HG03565 (cell line): ENCODE results near the gene RNF121.

Source experiments
- ATAC-seq: cut with Tn5 transposase; IDR thresholded peaks from one replicate; pipeline ENCODE4 v1.9.1; 2021; ENCODE audit warnings: mild to moderate bottlenecking, moderate library complexity; ENCODE audit not compliant: unreplicated experiment

RNF121 gene

GRCh38 chr11:72004515-72005346 is 75.9 kb downstream of the RNF121 start:
- no peak for ATAC-seq

GRCh38 chr11:72005347-72006260 is 76.8 kb downstream of the RNF121 start:
- no peak for ATAC-seq

GRCh38 chr11:72006309-72007088 is 77.7 kb downstream of the RNF121 start:
- no peak for ATAC-seq

GRCh38 chr11:72007089-72007476 is 78.2 kb downstream of the RNF121 start:
- ATAC-seq, result no peak

DNA sequence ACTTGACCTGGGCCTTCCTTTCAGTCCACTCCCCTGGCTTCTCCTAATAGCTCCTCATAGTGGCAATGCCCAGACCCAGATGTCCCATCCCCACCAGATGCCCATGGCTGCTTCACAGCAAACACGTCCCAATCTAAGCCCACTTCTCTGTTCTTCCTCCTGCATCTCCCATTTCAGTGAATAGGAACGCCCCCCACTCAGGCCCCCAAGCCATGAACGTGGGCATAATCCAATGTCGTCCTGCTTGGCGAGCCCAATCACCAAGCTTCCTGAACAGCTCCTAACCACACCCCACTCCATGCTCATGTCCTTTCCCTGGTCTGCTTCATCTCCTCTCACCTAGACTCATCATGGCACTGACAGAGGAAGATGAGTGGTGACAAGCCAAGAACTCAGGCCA is 78.7 kb downstream of the RNF121 start:
- ATAC-seq, result no peak

GRCh38 chr11:72008728-72009127 is 79.9 kb downstream of the RNF121 start:
- no peak for ATAC-seq

DNA sequence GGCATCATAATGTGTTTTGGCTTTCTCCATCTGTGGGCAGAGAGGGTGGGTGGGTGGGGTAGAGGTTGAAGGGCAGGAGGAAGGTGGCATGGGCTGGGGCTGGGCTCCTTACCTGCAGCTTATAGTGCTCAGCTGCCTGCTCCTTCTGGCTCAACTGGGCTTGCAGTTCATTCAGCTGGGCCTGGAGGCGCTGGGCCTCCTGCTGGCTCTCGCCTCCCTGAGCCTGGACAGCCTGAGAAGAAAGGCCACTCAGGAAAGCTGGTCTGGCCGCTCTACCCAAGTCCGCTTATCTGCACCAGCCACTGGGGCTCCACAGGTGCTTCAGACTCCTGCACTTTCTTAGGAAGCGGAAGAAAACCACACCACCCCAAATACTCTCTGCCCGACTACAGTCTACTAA is 80.3 kb downstream of the RNF121 start:
- ATAC-seq, result no peak

DNA sequence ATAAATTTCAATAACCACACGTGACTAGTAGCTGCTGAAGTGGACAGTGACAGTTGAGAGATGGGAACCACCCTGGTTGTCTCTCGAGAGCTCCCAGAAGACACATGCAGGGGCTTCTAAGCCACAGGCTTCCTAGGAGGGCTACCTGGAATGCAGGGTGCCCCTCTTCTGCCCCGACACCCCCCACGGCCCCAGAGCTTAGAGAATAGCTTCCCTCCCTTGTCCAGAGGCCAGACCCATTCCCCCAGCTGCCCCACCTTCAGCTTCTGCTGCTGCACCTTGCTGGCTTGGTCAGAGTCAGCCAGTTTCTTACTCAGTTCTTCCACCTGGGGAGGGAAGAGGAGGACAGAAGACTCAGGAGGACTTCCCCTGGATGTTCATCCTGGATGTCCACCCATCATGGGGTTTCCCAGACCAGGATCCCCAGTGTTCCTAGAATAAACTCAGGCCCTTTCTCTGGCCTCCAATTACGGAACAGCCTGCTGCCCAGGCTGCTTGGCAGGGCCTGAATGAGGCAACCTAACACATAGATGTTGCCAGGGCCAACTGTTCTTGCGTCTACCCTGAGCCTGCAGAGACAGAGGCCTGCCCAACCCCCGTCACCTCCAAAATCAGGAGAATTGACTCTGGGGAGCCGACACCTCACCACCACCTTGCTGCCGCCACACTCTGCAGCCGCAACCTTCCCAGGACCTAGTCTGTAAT is 81.8 kb downstream of the RNF121 start:
- no peak for ATAC-seq

DNA sequence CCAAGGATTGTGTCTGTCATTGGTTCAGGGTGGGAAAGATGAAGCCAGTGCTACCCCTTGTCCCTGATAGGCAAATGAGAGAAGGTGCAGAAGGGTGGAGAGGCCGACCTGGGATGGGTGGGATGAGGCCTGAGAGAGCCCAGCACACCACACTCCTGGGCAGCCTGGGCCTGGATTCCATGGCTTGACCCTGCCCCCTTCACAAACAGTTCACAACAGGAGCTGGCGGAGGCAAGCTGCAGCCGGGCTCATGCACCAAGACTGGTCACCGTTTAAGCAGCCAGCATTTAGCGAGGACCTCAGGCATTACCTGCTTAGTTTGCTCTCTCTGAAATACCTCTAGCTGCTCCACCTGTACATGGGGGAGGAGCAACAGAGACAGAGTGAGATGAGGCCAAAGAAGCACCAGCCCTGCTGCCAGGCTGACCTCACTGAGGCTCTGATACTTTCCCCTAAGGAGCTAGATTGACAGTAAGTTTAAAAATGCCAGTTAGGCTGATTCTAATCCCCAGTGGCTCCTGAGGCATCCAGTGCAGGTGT is 83.3 kb downstream of the RNF121 start:
- no peak for ATAC-seq

- no peak for ATAC-seq
Observed at GRCh38 chr11:72012897-72013721, 84.3 kb downstream of the RNF121 start.

- ATAC-seq, result no peak
Observed at GRCh38 chr11:72013765-72014711, 85.2 kb downstream of the RNF121 start.

- ATAC-seq, result no peak
Observed at GRCh38 chr11:72014761-72015320, 86.0 kb downstream of the RNF121 start.

GRCh38 chr11:72015511-72016061 is 86.7 kb downstream of the RNF121 start:
- no peak for ATAC-seq

DNA sequence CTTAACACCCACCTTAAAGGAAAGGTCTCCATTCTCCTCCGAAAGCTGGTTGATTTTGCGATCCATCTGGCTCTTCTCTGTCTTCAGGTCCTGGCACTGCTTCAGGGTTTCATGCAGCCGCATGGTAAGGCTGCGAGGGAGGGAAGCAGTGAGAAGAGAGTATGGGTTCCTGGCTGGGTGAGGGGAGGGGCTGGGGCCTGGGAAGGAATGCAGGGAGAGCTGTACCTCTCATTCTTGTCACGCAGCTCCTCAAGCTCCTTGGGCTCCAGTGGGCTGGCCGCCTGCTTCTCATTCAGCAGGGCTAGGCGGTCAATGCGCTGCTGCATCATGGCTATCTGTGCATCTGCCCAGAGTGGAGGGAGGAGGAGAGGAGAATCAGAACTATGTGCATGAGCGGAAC is 89.3 kb downstream of the RNF121 start:
- no peak for ATAC-seq

GRCh38 chr11:72023335-72023734 is 94.5 kb downstream of the RNF121 start:
- no peak for ATAC-seq

GRCh38 chr11:72024069-72024754 is 95.4 kb downstream of the RNF121 start:
- ATAC-seq, result no peak

GRCh38 chr11:72026090-72026489 is 97.2 kb downstream of the RNF121 start:
- ATAC-seq, result no peak
